HG02678 (cell line): ENCODE results near the gene TRANK1.

ENCODE experiments used
- ATAC-seq: cut with Tn5 transposase; IDR thresholded peaks from one replicate; pipeline ENCODE4 v1.9.1; 2021; ENCODE audit warnings: mild to moderate bottlenecking, moderate library complexity; ENCODE audit not compliant: unreplicated experiment

TRANK1 gene

DNA sequence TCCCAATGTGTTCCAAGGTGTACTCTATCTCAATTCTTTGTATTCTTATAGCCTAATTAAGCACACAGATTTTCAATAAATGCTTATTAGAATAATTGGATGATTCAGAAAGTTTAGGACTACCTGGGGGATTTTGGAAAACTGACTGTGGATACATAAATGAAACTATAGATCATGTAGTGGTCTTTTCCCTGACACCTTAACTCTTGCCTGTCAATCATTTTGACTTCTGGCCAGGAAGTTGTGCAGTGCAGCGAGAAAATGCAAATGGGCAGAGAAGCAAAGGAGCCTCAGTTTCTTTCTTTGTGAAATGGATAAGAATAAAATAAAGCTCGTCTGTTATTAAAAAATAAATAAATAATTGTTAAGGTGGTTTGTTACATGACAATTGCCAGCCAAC, 133.1 kb downstream of the TRANK1 start:
- no peak for ATAC-seq

DNA sequence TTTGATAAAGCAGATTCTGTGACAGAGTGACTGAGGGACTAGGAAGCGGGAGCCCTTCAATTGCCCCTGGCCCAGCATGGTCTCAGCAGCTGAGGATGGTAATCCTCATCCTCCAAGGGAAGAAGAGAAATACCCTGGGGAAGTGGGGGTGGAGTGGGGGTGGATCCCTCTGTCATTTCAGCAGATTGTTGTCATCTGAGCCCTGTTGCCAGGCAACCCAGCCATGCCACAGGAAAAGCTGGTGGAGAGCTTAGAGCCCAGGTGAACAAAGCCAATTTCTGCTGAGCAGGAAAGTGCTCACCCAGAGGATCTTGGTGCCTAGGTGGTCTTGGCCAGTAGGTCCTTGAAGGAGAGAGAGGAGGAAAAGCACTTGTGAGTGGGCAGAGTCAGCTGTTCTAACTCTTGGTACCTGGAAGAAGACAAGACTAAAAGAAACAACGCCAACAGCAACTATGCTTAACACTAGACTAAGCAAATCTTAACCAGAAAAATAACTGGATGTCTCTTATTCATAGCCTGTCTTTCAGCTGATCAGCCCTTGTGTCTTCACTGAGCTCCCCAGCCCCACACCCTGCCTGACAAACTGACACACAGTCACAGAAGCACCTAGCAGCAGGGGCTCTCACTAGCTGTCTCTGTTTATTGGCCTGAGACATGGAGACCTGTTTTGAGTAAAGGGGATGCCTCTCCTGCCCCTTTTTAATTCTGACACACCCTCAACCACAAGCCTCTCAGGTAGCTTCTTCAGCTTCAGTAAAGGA, 140.4 kb downstream of the TRANK1 start:
- ATAC-seq, result no peak

DNA sequence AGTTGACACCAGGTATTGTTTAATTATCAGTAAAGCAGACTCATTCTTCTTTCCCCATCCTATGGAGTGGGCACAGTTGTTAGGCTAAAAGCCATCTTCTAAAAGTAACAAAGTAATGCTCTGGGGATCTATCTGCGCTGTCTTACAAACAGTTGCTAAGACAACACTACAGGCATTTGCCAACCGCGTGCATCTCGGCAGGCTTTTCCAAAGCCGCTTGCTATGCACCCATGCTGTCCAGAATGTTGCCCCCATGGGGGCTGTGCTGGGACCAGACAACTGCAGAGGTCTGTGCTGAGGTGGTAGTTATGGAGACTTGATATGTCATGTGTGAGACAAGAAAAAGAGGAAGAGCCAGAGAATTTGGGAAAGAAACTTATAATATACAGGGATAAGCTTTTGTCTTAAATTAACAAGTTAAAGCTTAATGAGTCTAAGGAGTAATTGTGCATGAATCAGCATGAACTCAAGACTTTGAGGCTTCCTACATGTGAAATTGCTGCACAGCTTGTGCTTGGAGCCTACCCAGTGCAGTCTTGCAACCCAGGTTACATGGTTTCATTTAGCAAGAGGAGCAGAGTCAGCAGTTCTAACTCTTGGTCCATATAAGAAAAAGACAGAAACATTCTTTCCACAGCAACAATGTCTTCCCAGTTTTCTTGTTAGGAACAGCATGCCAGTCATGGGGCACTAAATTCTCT, 141.6 kb downstream of the TRANK1 start:
- ATAC-seq, result no peak

DNA sequence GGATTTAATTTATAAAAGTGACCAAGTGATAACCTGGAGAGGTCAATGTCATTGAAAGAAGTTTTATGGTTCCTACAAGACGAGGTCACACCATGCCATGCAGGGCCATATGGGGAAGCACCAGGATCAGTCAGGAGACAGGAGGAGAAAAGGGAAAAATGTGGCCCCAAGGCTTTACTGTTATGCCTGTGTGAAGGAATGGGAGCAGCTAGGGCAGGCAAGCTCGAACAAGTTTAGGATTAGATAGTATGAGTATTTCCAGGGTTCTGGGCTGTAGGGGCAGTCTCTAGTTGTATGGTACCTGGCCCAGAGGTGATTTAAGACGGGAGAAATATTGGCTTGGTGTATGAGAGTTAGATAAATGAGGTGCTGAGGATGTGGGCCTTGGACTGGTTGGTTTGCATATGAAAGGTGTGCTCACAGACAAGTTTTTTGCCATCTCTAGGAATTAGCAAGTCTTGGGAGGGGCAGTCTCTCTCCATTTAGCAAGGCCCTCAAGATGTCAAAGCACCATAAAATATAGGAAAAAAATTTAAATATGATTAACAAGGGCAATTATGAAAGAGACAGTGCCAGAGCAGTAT, 144.2 kb downstream of the TRANK1 start:
- ATAC-seq, result no peak

DNA sequence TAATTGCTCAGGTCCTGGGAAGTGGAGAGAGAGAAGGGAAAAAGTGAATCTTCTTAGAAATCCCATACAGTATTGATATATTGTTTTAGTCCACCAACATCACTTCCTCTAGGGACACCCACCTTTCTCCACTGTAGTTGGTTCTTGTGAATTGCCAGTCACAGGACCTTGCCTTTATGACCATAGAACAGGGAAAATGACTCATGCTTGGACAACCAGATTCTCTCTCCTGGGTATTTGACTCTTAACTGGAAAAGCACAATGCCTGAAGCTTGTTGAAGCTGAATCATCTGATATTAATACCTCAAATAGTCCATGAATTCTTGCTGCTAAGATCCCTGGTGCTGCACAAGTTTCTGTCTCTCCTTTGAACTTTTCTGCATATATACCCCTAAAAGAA, 148.0 kb downstream of the TRANK1 start:
- no peak for ATAC-seq

DNA sequence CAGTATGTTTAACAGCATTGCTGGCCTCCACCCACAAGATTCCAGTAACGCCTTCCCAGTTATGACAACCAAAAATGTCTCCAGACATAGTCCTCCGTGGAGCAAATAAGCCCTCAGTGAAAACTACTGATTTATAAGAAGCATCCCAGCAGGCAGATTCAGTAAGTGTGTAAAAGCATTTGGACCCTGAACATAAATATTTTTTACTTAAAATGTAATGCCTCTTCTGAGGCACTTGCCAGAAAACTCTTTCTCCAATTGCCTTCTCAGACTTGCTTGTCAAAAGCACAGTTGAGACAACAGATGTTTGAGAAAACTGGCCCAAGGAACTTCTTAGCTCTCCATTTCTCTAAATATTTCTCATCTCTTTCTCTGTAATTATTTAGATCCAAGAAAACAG, 148.7 kb downstream of the TRANK1 start:
- ATAC-seq, result no peak

DNA sequence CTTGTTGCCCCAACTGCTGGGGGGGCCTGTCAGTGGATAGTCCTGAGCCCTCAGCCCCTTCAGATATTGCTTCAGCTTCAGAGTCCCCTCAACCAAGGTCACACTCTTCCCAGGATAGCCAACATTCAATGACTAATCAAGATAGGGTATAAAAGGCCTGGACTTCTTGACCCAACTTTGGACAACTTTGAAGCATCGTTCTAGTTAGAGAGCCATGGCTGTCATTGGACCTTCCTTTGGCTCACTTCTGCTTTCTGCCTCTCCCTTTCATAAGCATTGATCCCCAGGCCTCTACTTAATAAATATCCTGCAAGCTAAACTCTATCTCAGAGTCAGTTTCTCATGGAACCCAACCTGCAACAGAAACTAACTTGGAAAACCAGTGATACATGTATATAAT, 149.2 kb downstream of the TRANK1 start:
- ATAC-seq, result no peak

DNA sequence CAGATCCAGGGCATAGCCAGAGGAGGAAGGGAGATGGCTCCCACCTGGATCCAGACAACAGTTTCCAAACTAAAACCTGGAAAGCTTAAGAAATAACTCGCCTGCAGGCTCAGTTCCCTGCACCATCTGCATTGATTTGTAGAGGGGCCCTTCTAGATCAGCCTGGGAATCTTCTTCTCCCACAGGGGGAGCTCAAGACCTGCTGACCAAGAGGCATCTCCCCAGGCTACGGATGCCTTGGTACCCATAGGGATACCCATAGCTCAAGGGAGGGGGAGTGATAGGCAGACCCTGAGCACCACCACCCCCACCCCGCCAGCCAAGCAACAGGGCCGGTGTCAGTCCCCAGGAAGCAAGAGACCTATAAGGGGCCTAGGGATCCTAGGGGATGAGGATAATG, 152.5 kb downstream of the TRANK1 start:
- ATAC-seq, result no peak

DNA sequence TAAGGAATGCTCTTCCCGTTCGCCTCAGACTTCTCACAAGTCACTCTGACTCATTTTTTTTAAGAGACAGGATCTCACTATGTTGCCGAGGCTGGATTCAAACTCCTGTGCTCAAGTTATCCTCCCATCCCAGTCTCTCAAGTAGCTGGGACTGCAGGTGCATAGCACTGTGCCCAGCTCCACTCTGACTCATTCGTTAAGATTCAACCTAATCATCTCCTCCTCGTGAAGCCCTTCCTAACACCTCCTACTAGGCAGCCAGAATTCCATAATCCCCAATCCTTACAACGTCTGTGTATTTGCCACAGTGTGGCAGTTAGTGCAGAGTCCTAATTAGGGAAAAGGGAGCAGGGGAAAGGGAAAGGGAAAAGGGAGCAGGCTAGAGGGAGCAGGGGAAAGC, 154.1 kb downstream of the TRANK1 start:
- ATAC-seq, result no peak

DNA sequence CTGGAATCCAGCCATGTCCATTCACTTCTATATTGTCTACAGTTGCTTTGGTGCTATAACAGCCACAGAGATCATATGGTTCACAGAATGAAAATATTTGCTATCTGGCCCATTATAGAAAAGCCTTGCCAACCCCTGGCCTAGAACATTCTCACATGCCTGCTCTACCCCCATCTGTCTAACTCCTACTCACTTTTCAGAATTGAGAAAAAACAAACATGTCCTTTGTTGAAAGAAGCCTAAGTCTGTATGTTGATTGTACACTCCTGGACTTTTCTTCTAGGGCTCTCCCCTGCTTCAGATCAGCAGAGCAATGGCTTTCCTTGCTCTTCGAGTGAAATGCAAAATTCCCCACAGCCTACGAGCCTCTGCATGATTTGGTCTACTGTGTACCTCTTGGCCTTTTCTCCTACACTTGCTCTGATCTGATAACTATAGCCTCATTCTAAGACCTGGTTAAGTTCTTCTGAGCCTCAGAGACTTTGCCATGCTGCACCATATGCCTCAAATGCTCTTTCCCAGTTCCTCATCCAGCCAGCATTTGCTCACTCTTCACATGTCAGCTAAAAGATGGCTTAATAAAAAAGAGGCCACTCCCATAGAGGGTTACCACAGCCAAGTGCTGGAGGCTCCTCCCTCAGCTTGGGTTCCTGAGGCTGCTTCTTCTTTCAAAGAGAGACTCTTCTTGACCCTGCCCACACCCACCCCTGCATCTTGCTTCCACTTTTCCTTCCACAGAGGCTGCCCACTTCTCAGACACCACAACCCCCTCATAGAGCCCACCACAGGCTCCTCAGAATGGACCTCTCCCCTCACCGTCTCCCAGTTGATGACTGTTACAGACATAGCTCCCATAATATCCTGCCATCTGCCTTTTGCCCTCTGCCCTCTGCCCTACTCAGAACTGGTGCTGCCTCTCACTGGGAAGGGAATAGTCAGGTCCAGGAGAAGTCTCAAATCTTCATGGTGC, 157.6 kb downstream of the TRANK1 start:
- no peak for ATAC-seq

DNA sequence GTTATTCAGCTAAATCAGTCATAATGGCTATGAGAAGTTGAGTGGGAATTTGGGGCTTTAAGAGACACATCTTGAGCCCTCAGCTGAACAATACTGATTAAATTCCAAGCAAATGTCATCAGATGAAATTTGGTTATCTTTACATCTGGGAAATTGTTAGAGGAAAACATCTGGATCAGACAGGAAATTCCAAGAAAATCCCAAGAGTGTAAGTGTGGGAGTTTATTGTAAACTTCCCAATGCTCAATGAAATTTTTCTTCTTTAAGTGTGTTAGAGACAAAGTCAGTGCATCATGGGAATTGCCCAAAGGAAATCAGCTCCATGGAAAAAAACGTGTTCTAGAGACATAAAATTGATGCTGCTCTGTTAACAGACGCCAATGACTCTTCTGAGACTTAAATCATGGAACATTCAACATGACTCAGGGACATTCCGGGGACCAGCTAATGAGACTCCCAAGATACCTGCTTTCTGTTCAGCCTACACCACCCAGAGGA, 160.7 kb downstream of the TRANK1 start:
- no peak for ATAC-seq

DNA sequence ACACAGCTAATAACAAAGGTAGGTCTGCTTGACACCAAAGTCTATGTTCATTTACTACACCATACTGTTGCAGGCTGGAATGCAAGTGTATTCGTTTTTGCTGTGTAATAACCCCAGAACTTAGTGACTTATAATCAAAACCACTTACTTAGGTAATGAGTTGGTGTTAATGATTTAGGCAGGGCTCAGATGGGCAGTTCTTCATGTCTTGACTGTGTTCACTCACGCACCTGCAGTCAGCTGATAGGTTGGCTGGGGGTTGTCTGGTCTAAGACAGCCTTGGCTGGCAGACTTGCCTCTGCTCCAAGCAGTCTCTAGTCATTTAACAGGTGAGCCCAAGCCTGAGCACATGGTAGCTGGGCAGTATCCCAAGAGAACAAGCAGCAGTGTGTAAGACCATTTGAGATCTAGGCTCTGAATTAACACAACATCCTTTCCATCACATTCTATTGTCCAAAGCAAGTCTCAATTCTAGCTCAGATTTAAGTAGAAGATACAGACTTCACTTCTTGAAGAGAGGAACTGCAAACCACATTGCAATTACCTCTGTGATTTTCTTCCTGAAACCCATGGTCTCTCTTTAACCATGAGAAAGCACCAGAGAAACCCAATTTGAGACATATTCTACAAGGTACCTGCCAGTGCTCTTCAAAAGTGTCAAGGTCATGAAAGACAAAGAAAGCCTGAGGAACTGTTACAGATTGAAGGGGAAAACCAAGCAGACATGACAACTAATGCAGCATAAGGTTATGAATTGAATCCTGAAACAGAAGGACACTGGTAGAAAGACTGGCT, 167.2 kb downstream of the TRANK1 start:
- ATAC-seq, result no peak
